Measurements from ENCODE around the gene OTULIN.
A peak's percentile ranks its signal among the peaks of the same experiment; 100 is the strongest.

Gene OTULIN

GRCh38 chr5:14676320-14676719 is 11.8 kb downstream of the OTULIN start:
- no peak for DNase-seq (ENCODE audit: low spot score)
- in situ Hi-C loops (cut with MboI; ENCODE audit: low sequenced_read_pairs, unreplicated experiment): no loop called here
- TF ChIP-seq CTCF (IDR thresholded peaks at IDR 0.05; ENCODE audit: borderline replicate concordance, control extremely low read depth, extremely low read depth, insufficient read depth, missing control alignments): no peak

- in situ Hi-C loops (cut with MboI; ENCODE audit: low sequenced_read_pairs, unreplicated experiment): no loop called here
- DNase-seq (ENCODE audit: low spot score): peak; percentile 56
- TF ChIP-seq CTCF (IDR thresholded peaks at IDR 0.05; ENCODE audit: borderline replicate concordance, control extremely low read depth, extremely low read depth, insufficient read depth, missing control alignments): no peak
Observed at GRCh38 chr5:14678773-14679334, 14.3 kb downstream of the OTULIN start.

- in situ Hi-C loops (cut with MboI; ENCODE audit: low sequenced_read_pairs, unreplicated experiment): no loop called here
- no peak for DNase-seq (ENCODE audit: low spot score)
- TF ChIP-seq CTCF (IDR thresholded peaks at IDR 0.05; ENCODE audit: borderline replicate concordance, control extremely low read depth, extremely low read depth, insufficient read depth, missing control alignments): no peak
Observed at GRCh38 chr5:14679595-14679994, 15.1 kb downstream of the OTULIN start.

GRCh38 chr5:14681236-14681752 is 16.8 kb downstream of the OTULIN start:
- no peak for DNase-seq (ENCODE audit: low spot score)
- in situ Hi-C loops (cut with MboI; ENCODE audit: low sequenced_read_pairs, unreplicated experiment): no loop called here
- TF ChIP-seq CTCF (IDR thresholded peaks at IDR 0.05; ENCODE audit: borderline replicate concordance, control extremely low read depth, extremely low read depth, insufficient read depth, missing control alignments): no peak

GRCh38 chr5:14683906-14684455 is 19.5 kb downstream of the OTULIN start:
- in situ Hi-C loops (cut with MboI; ENCODE audit: low sequenced_read_pairs, unreplicated experiment): no loop called here
- no peak for TF ChIP-seq CTCF (IDR thresholded peaks at IDR 0.05; ENCODE audit: borderline replicate concordance, control extremely low read depth, extremely low read depth, insufficient read depth, missing control alignments)
- no peak for DNase-seq (ENCODE audit: low spot score)

- no peak for TF ChIP-seq CTCF (IDR thresholded peaks at IDR 0.05; ENCODE audit: borderline replicate concordance, control extremely low read depth, extremely low read depth, insufficient read depth, missing control alignments)
- in situ Hi-C loops (cut with MboI; ENCODE audit: low sequenced_read_pairs, unreplicated experiment): no loop called here
- DNase-seq (ENCODE audit: low spot score): no peak
Observed at GRCh38 chr5:14684757-14685156, 20.2 kb downstream of the OTULIN start.
